Measurements from ENCODE around the gene CRACR2B.

DNA sequence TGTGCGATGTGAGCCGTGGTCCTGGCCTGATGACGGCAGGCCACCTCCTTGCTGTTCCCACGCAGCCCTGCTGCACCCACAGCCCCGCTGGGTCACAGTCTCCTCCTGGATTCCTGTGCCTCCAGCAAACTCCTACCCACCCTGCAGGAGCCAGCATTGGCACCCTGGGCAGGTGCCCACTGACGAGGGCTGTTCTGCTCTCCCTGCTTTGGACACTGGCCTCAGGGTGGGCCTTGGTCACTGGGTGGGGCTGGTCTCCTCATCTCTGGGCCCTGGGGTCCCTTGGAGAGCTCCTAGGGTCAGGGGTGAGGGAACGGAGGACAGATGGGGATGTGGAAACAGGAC, 27.6 kb downstream of the CRACR2B start:
- TF ChIP-seq CTCF (IDR thresholded peaks at IDR 0.05; ENCODE audit: insufficient read depth, low read length, poor library complexity, severe bottlenecking) (no peak), EZH2phosphoT487 (conservative IDR thresholded peaks at IDR 0.05; ENCODE audit: low read length) (no peak)
